Peyer's patch (tissue), 4 donors: Measurements from ENCODE around the gene EPN1.

Experiments
- CTCF ChIP-seq, 6 experiments: fragments of 450-650 bp in 4 of 6; fragments of 200-600 bp in 2 of 6; sonication (generic) in 1 of 6; IDR thresholded peaks; one replicate each; pipeline ENCODE4 v1.5.1; 2017 to 2019; ENCODE audit warnings: antibody characterized with exemption in 6 of 6, mild to moderate bottlenecking in 3 of 6, moderate library complexity in 1 of 6
- POLR2A ChIP-seq, 2 donors: fragments of 450-650 bp; IDR thresholded peaks; one replicate each; pipeline ENCODE4 v1.5.1; 2017; ENCODE audit warnings: antibody characterized with exemption in 2 of 2, mild to moderate bottlenecking in 2 of 2, moderate library complexity in 2 of 2

DNA sequence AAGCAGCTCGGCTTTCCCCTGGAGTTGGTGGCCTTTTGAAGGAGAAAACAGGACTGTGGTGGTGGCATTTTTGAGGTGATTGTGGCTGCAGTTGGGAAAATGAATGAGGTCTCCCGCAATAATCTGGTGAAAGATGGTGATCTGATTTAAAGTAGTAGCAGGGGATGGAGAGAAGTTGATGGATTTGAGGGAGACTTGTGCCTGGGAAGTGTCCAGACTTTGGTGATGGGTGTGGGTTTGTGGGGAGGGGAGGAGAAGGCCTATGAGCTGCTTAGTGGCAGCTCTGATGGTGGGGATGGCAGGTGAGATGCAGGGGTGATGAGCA lies 4.0 kb upstream of the EPN1 start:
- no peak for TF ChIP-seq CTCF (IDR thresholded peaks at IDR 0.05)
- TF ChIP-seq POLR2A (IDR thresholded peaks at IDR 0.05): no peak
